IPS-NIHi7 (cell line): Measurements from ENCODE around the gene TRPC6.
"Not testable (repeated sequence)": the region's sequence is repeated elsewhere in the genome, so short reads cannot be mapped to it uniquely, and the experiment has no call there.

ENCODE experiments used
- DNase-seq: peaks from one replicate; pipeline ENCODE4 v3.0.0; 2012; ENCODE audit warnings: mixed read lengths; ENCODE audit errors: extremely low spot score

Gene TRPC6

DNA sequence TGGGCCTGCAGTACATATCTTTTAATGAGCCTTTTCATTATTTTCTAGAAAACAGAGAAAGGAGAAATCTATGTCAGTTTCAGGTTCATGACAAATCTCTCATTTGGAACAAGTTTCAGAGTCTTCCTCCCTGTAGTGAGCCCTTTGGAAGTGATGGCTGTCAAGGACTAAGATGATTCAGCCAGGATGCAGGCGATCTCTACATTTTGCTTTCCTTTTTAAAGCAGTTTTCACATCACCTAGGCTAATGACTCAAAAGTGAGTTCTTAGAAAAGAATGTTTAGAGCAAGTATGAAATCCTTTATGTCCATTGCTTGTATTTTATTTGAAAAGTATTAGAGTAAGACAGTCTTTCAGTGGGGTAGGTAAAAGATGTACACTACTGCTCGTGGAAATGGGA, 130.1 kb downstream of the TRPC6 start:
- DNase-seq, result no peak

GRCh38 chr11:101448881-101449442, 134.8 kb downstream of the TRPC6 start:
- DNase-seq, result no peak

DNA sequence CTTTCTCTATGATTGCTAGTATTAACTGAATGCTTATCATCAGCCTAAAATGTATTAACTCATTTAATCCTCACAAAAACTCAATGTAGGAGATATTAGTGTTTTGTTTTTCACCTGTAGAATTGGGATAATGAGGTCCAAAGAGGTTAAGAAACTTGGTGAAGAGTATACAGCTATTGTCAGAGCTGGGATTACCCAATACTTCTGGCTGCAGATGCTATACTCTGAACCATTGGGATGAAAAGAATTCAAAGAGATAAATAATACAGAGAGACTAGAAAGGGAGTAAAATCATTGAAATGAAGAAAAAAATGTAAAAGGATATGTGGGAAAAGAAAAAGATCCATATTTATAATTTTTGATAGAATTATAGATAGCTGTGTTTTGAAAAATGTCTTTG, 137.1 kb downstream of the TRPC6 start:
- no peak for DNase-seq

- no peak for DNase-seq
These were observed 137.6 kb downstream of the TRPC6 start for GRCh38 chr11:101446238-101446637.

GRCh38 chr11:101445761-101446160, 138.0 kb downstream of the TRPC6 start:
- DNase-seq, result no peak

DNA sequence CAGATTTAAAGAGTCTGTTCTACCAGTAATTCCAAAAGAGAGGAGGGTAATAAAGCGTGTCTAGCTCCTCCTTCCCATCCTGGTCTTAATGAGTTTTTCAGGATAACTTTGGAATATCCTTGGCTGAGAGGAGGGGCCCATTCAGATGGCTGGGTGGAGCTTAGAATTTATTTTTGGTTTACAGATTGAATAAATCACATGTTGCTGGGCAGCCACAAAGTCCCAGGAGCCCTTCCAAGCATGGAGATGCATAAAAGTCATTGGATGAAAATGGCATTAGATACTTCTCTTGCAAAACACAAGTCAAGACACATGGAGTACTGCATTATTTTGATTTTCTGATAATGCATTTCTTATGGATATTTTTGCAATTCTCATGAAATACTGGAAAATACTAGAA, 139.0 kb downstream of the TRPC6 start:
- no peak for DNase-seq

DNA sequence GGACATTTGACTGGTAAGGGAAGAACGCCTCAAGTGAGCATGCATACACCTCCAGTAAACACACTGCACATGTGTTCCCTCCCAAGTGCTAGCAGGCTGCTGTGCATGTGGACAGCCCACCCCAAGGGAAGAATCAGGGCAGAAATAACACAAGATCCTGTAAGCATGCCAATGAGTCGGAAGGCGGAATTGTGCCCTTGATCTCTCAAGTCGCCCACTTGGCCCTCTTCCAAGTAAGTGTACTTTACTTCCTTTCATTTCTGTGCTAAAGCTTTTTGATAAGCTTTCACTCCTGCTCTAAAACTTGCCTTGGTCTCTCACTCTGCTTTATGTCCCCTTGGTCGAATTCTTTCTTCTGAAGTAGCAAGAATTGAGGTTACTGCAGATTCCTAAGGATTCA, 139.6 kb downstream of the TRPC6 start:
- no peak for DNase-seq

- no peak for DNase-seq
These were observed 140.8 kb downstream of the TRPC6 start for GRCh38 chr11:101442936-101443521.

DNA sequence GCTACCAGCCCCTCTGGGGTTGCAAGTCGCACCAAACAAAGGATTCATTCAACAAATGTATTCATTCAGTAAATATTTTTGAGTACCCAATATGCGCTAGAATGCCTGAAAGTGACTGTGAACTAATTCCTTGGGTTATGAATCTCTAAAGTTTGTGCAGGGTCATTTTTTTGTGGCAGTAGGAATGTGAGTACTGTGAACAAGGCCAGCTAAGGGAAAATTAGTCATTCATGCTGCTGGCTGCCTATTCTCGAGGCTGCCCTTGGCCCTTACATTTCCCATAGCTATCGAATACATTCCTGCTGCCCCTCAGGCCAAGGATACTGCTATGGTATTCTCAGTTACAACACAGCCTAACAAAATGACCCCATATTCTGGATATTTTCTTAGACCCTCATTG, 141.6 kb downstream of the TRPC6 start:
- no peak for DNase-seq

DNA sequence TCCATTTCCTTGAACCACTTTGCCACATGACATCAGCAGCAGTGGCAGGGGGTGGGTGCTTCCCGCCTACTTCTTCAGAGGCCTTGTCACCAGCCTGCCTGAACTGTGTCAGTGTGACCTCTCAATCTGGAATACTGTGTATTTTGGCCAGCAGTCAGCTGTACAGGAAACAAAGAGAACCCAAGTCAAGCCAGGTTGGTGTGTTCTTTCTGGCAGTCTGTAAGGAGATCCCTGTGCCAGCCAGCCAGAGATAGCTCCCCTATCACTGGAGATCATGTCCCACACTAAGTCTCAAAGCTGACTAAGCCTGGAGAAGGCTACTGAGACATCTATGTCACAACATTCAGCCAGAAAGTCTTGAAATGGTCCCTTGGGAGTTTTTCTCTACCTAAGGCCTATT, 142.1 kb downstream of the TRPC6 start:
- no peak for DNase-seq

DNA sequence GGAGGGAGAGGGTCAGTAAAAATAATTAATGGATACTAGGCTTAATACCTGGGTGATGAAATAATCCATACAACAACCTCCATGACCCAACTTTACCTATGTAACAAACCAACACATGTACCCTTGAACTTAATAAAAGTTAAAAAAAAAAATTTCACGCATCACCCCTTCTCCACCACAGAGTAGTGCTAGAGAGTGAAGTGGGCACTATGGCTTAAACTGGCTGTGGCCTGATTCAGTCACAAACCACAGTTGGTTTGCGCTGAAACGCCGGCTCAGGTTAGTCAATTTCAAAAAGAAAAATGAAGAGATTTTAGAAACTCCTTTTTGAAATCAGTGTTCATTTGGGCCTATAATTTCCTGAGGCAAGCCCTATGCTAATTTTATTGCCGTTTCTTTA, 144.3 kb downstream of the TRPC6 start:
- peak; percentile 24 for DNase-seq

- DNase-seq, result not testable (repeated sequence)
These were observed 145.1 kb downstream of the TRPC6 start for GRCh38 chr11:101438708-101439107.

DNA sequence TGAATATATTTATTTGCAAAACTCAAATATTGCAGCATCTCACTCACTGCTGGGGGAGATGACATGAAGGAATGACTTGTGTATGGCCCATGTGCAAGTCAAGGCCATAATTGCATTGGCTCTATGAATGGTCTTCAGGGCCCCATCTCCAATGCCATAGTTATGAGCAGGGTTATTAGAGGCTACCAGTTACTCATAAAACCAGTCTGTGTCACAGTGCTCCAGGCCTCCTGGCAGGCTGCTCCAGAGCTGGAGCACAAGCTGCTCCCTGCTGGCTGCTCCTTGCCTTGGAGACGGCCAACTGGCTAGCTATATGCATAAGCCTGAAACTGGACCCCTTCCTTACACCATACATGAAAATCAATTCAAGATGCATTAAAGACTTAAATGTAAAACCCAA, 145.7 kb downstream of the TRPC6 start:
- no peak for DNase-seq

- peak; percentile 65 for DNase-seq
These were observed 147.2 kb downstream of the TRPC6 start for GRCh38 chr11:101436511-101437142.

GRCh38 chr11:101435408-101435973, 148.3 kb downstream of the TRPC6 start:
- no peak for DNase-seq

DNA sequence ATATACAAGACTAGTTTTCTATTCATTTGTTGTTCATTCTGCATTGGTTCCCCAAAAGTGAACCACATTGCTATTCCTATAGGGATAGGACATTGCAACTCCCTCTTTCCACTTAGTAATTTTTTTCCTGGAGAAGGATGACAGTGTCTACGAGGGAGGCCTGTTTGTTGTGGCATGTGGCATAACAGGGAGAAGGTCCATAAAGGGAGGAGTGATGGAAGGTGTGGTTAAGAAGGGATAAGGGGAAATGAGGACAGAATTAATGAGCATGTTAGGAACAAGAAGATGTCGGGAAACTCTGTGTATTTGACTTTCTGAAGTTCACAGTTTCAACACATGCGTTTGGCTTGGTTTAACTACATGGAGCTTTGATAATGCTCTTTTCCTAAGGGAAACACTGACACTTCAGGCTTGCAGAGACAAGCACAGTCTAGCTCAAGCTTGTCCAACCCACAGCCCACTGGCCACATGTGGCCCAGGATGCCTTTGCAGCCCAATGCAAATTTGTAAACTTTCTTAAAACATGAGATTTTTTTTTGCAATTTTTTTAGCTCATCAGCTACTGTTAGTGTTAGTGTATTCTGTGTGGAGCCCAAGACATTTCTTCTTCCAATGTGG, 149.7 kb downstream of the TRPC6 start:
- no peak for DNase-seq

GRCh38 chr11:101433151-101433550, 150.7 kb downstream of the TRPC6 start:
- no peak for DNase-seq

DNA sequence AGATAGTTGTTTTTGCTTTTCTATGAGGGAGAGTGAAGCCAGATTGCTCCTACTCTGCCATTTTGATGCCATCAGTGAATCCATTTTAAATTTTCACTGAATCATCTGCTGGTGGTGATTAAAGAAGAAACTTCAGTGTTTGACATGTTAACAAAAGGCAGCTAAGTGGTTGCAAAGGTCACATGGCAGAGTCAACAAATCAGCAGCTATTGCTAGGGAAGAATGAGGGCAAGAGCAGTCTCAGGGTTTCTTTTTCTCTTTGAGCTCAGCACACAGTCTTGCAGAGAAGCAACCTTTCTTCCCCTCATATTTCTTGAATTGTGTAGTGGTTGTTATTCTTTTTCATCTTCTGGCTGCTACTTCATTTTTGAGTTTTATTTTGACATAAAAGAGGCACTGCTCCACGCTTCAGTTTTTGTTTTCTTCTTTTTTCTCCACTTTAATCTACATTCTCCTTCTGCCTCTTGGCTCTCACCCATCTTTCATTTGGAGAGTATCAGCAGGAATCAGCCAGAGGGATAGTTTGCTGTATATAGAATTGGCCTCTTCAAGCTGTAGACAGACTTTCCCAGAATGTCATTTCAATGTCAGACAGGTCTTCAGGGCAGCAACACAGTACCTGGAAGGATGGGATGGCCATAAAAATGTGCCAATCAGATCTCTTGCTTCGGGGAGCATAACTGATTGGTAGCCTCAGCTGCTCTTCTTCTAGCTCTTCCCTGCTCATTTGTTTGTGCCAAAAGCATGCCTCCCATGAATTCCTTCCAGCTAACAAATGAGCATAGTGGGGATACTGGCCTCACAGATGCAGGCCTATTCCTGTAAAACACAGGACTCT, 153.9 kb downstream of the TRPC6 start:
- no peak for DNase-seq

DNA sequence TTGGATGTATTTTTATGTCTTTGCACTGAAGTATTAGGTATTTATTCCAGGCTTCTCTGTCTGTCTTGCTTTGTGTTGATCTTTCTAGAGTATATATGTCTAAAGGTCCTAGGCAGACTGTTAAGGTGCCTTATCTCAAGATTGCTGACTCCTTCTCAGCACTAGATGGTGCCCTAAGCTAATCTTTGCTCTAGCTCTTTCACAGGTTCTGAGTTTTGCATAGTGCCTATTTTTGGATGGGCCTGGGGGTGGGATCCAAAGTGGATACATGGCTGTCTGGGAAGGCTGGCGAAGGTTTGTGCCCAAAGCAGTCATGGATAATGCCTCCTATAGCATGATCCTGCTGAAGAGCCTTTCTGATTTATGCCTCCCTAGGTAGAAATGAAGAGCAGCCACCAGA, 154.9 kb downstream of the TRPC6 start:
- DNase-seq, result peak; percentile 44

DNA sequence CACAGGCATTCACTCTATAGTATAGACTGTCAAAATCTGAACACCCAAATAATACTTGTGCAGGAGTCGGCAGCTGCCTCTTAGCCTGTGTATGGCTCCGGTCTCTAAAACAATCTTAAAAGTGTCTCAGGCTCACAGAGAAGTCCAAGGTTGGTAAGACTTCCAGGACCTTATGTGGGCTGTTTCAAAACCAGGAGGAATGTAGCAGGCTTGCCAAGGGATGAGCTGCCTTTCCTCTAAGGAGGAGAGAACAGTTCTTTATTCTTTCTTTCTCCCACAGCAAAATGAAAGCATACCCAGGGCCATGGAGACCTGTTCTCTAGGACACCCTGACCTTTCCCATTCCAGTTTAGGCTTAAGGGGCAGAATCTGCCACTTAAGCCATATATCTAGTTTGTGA, 176.5 kb downstream of the TRPC6 start:
- DNase-seq, result no peak
